ENCODE results near the gene EPN2. TPM values are rescaled to one million over a fixed set of nuclear protein-coding genes. Genes with fewer than 3 reads are reported as not detected.

The EPN2 gene
- total RNA-seq, 2 experiments from 2014 or later, result 10.2 to 11.5 TPM

DNA sequence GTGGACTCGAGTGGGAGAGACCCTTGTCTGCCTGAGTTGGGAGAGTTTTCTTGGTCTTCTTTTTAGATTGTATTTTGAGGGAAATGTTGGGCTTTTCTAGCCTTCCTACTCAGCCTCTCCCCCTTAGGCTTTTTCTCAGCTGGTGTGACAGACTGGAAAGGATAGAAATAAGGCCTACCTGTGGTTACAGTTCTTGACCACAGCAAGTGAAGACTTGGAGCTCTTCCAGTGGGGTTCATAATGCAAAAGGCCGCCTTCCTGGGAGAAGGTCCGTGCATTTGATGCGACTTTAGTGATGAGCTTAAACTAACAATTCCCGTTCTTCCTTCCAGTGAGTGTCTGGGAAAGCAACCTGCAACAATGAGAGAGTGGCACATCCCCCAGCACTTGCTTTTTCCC lies 68.6 kb downstream of the EPN2 start:
- POLR2A ChIA-PET, result interaction anchor here (0.5 to 0.6 kb wide), 2 partner anchors 12 to 16 kb away, joined by 4 to 10 read pairs; no protein-coding TSS in a partner anchor
- CTCF ChIA-PET, result interaction anchor here (0.8 to 1.5 kb wide), 6 partner anchors 17 to 151 kb away, joined by 3 to 5 read pairs (median 4); partner anchors contain the start of gene B9D1

DNA sequence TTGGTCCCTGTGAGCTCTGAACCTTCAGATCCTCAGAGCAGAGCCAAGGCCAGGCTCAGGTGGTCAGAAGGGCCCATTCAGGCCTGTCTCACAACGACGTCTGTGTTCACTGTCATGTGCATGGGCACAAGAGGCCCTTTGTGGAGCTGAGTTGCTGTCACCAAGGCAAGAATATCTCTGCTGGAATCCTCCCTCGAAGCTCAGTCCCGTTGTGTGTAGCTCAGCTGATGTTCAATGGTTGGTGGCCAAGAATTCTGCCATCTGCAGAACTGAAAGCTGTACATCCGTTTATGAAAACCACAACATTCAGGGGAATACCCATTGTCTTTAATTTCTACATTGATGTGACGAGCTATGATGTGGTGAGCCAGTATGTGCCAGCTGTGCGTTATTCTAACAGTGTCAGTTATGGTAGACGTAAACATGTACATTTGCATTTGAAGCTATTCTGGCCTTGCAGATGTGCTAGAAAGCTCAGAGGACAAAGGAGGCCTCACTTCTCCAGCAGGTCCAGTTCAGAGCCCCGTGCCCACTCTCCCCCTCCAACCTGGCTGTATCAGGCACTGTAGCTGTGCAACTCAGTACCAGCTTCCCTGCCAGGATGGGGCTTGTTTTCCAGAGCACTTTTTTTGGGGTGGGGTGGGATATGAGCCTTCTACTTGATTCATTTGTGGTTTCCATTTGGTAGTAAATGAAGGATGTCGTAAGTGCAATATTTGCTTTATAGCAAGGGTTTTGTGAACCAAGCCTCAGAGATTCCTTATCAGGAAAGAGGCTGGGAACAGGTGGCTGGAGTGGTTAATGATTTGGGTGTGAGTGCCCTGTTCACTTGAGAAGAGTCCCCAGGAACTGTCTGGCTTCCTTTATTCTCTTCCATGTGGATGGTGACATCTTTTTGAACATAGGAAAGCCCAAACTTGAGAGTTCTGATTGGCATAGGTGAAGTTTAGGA lies 69.3 kb downstream of the EPN2 start:
- POLR2A ChIA-PET, result interaction anchor here (0.6 kb wide), 1 partner anchor 16 kb away, joined by 10 read pairs; no protein-coding TSS in a partner anchor
- CTCF ChIA-PET, result interaction anchor here (0.5 to 1.5 kb wide), 7 partner anchors 16 to 150 kb away, joined by 3 to 5 read pairs (median 3); partner anchors contain the start of gene B9D1

DNA sequence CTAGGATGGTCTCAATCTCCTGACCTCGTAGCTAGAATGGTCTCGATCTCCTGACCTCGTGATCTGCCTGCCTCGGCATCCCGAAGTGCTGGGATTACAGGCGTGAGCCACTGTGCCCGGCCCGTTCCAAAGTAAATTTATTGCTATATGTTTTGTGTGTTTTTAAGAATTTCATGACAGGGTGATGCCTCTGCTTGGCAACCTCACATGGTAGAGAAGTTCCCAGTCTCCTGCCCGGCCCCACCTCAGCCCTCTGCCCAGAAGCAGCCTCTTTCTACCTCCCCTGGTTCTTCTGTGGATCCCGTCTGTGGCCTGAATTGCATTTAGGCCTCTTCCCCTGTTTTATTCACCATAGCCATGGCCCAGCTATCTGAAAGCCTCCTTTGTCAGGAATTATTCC lies 70.4 kb downstream of the EPN2 start:
- ChIA-PET CTCF (no interaction called here), POLR2A (no interaction called here)

DNA sequence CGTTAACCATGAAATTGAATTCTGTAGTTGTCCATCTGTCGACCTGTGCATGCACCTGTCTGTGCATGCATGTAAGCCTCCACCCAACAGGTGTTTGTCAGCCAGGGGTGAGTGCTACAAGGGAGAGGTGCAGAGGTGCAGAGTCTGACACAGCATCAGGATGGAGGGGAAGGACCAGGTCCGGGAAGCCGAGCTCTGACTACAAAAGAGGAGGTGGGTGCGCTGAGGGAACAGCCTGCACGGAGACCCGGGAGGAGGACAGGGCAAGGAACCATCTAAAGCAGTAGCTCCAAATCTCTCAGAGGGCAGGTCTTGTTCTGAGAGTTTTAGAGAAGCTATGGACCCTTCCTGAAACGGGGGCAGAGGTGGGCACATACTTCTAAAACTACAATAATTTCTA lies 71.2 kb downstream of the EPN2 start:
- CTCF ChIA-PET, result interaction anchor here (1.1 kb wide), 2 partner anchors 15 to 30 kb away, joined by 3 read pairs; no protein-coding TSS in a partner anchor
- POLR2A ChIA-PET, result no interaction called here

DNA sequence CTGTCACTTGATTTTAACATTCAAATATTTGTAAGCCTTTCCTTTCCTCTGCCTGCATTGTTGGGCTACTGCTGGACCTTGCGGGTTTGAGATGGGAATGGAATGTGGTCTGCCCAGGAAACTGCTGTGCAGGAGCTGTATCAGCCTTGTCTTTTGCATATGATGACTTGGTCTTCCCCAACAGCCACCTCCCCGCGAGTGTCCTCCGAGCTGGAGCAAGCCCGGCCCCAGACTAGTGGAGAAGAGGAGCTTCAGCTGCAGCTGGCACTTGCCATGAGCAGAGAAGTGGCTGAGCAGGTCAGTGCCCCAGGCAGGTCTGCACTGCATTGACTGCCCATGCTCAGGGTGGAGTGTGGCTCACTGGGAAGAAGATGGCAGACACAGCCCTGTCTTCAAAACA lies 72.5 kb downstream of the EPN2 start:
- CTCF ChIA-PET, result interaction anchor here (1.1 kb wide), 1 partner anchor 28 kb away, joined by 3 read pairs; no protein-coding TSS in a partner anchor
- POLR2A ChIA-PET, result no interaction called here

DNA sequence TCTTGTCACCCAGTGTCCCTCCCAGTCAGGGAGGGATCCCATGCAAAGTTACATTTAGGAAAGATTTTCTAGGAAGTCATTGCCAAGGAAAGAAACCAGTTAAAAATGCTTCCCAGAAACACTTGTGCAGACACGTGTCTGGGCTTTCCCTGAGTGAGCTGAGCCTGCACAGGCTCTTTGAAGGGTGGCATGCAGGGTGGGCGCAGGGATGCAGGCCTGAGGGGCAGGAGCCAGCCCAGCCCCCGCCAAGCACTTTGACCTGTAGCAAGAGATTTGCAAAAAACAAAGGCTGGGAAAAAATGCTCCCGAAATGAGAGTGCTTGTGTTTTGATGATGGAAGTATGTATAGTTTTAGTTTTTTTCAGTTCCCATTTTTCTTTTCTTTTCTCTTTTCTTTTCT lies 73.0 kb downstream of the EPN2 start:
- ChIA-PET CTCF (no interaction called here), POLR2A (no interaction called here)

DNA sequence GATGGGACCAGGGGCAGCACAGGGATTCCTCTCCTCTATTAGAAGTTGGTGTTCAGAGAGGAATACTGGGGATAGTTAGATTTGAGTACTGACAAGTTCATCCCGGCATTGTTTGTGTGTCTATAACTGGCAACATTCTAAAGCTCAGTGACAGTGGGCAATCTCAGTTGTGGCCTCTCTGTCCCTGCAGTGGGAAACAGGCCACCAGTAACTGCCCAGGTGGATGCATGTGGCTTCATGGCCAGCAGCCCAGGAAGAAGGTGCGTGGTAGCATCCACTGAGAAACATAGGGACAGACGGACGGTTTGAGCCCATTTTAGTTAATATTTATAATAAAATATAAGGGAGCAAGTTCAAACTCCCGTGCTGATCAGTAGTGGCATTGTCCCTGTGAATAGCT lies 73.8 kb downstream of the EPN2 start:
- POLR2A ChIA-PET, result no interaction called here
- CTCF ChIA-PET, result no interaction called here

DNA sequence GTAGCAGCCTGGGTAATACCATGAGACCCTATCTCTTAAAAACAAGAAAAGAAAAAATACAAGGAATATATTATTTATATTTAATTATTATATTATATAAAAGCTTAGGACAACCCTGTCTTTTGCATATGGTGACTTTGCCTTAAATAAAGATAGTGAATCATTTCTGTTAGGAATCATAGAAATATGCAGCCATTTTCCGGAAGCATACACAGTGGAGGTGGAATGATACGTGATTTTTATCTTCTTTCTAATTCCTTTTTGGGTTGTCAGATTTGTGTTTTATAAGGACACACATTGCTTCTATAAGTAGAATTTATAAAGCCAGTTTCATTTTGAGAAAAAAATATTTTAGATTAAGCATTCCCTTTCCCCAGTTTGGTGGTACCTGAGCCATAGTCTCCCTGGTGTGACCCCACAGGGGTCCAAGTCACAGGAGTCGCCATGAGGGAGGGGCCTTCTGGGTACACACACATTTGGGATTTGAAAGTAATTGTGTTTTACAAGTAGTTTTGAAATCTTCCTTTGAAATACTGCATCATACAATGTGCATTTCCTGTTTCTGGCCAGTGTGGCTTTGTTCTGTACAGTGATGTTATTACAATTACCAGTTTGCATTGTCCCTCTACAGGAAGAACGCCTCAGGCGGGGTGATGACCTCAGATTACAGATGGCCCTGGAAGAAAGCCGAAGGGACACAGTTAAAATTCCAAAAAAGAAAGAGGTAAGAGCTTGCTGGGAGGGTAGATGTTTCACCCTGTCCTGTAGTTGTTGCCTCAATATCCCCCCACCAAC lies 74.5 kb downstream of the EPN2 start:
- POLR2A ChIA-PET, result no interaction called here
- CTCF ChIA-PET, result no interaction called here

DNA sequence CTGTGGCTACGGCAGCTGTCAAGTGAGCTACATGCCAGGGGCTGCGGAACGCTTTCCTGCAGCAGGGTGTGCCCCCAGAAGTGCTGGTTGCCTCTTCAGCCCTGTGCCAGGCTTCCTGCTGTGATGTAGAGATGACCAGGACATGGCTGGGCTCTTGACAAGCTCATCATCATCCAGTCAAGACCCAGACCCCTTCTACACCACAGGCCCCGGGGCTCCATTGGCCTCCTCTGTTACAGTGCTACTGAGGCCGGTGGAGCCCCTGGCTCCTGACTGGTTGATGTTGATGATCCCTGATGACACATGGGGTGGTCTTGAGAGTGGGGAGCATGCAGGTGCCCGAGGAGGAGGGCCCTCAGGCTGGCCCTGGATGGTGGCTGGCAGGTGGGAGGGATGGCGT lies 75.2 kb downstream of the EPN2 start:
- POLR2A ChIA-PET, result no interaction called here
- CTCF ChIA-PET, result no interaction called here

DNA sequence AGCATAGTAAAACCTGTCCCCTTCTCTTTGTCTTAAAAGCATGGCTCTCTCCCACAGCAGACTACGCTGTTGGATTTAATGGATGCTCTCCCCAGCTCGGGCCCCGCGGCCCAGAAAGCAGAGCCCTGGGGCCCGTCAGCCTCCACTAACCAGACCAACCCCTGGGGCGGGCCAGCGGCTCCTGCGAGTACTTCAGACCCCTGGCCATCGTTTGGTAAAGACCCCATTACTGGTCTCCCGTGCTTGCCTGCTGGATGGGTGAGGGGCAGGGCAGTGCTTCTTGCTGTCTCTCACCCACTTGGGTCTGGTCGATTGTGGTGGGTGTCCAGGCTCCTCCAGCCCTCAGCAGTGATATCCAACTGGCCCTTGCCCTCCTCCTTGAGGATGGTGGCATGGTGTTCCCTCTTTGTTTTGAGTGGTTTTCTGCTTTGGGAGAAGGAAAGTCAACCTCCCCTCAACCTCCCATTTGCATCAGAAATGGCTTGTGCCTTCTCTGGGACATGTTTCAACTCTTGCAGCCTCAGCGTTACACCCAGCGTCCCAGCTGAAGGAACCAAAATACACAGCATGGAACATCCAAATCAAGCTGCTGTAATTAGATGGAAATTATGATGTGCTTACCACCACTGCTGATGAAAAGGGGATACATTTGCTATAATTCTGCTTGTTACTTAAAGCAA lies 76.0 kb downstream of the EPN2 start:
- CTCF ChIA-PET, result no interaction called here
- POLR2A ChIA-PET, result no interaction called here

DNA sequence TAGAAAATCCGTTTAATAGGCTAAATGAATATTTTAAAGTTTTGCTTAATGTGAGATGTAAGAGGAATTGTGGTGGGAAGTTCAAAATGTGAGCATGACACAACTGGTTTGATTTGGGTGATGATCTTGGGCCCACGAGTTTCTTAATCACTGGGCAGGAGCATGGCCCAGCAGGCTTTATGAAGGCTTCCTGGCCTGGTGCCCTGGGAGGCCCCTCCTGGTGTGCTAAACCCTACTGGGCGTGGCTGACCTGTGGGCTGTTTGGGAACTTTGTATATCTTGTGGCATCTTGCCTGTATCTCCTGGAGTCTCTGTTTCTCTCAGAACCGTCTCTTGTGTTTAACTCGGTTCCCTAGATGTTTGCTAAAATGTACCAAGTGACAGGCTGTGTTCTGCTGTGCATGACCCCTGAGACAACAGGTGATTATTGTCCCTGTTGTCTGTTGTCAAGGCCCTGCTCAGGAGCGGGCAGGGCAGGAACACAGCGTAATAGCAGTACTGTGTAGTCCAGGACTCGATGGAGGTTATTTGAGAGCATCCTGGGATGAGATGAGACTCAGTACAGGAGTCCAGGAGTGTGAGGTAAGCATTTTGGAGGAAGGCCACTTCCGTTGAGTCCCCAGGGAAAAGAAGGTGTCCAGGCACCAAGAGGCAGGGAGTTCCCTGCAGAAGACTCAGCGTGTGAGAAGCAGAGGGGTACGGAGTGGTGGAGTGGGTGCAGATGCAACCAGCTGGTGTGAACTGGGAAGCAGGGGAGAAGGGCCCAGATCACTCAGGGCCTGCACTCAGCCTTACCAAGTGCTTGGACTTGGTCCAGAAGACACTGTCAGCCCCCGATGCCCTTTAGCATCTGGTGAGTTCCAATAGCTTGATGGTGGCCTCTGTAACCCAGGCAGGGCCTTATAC lies 76.8 kb downstream of the EPN2 start:
- ChIA-PET CTCF (no interaction called here), POLR2A (no interaction called here)

DNA sequence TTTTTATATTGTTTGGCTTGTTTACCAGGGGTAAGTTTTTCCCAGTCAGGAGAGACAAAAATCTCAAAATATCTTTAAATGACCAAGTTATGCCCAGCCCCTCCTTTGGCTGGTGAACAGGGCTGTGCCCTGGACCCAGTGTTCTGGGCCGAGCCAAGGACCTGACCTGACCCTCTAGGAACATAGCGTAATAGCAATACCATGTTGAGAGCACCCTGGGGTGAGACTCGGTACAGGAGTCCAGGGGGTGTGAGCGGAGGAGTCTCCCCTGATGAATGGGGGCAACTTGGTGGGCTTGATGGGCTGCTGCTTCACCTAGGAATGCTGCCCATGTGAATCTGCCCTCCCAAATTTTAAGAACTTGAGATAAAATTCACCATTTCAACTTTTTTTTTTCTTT lies 77.9 kb downstream of the EPN2 start:
- ChIA-PET CTCF (no interaction called here), POLR2A (no interaction called here)

DNA sequence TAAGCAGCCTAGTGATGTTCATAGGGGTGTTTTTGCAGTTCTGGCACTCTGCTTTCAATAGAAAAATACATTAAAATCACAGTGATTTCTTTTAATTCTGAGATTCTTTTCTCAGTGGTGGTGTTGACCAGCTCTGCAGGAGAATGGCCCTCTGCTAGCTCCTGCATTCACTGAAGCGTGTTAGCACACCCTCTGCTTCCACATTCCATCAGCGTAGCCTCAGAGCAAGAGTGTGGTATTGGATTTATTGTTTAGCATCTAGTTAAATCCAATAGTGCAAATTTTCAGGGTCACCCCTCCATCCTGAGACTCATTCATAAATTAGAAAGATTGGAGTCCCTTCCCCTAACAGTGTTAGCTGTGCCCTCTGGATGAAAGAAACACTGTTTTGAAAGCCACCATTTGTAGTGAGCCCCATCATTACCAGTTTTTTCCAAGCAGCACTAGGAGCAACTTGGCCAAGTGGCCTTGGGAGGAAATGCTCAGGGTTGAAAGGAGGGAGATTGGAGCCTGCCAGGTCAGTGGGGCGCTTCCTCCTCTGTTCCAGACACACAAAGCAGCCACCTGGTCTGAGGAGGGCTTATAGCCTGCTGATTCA lies 79.7 kb downstream of the EPN2 start:
- ChIA-PET POLR2A (no interaction called here), CTCF (no interaction called here)

DNA sequence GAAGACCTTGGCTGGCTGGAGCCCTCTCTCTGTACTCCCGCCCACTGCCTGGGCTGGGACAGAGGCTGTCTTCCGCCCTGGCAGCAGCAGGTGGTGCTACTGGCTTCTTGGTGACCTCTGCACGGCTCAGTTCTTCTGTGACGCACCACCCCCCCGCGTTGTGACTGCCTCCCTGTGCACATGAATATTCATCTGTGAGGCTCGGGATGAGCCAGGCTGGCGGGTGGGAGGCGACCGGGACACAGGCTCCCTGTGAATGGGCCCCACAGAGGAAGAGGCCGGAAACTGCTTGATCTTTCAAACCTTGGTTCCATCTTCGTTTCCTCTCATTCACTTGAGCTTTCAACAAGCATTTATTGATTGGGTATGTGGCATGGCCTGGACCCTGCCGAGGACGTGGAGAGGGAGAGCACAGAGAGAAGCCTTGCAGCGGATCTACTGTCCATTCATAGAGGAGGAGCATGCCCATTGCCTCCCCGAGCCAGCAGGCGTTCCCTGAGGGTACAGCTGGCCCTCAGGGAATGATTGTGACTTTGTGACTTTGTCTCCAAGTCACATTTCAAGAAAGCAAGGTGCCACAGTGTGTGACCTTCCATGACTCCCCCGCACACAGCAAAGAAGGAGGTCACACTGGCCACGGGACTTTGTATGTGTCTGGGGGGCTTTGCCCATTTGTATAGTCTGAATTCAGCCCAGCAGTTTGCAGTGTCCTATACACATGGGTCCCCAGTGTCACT lies 80.4 kb downstream of the EPN2 start:
- ChIA-PET POLR2A (no interaction called here), CTCF (no interaction called here)

DNA sequence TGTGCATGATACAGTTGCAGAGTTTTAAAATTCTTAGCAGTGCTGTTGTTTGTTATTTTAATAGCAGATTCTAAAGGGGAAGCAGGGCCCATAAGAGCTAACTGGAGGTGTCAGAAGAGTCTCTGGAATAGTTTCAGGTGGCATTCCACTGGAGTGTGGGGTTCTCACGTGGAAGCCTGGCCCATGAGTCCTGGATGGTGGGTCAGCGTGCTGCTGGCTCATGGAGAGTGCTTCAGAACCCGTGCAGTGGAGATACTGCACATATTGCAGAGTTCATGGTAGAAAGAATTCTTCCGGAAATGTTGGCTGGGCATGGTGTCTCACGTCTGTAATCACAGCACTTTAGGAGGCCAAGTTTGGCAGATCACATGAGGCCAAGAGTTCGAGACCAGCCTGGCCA lies 81.4 kb downstream of the EPN2 start:
- CTCF ChIA-PET, result no interaction called here

DNA sequence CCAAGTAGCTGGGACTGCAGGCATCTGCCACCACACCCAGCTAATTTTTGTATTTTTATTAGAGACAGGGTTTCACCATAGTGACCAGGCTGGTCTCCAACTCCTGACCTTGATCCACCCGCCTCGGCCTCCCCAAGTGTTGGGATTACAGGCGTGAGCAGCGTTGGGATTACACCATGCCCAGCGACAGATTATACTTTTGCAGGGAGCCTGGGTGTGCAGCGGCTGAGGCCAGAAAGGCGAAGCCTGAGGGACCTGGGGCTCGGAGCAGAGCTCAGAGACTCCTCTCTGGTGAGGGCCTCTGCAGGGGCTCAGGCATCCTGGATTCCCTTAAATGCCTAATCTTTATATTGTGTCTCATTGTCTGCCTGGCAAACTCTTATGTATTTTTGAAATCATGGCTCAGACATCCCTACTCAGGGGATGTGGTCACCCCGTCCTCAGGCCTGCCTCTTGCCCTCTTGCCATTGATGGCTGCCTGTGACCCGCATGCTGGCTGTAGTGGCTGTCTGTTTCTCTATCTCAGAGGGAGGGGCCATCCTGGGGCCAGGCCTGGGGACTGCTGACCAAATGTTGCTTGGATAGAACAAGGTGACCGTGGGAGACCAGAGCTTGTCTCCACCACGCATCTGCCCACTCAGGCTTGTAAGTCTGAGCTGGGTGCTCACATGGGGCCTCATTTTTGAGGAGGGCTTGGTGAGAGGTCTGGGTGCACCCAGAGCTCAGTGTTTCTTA lies 82.8 kb downstream of the EPN2 start:
- POLR2A ChIA-PET, result no interaction called here
- CTCF ChIA-PET, result no interaction called here

More for the DNA sequence above, 81.4 kb downstream of the EPN2 start:
- POLR2A ChIA-PET, result no interaction called here

DNA sequence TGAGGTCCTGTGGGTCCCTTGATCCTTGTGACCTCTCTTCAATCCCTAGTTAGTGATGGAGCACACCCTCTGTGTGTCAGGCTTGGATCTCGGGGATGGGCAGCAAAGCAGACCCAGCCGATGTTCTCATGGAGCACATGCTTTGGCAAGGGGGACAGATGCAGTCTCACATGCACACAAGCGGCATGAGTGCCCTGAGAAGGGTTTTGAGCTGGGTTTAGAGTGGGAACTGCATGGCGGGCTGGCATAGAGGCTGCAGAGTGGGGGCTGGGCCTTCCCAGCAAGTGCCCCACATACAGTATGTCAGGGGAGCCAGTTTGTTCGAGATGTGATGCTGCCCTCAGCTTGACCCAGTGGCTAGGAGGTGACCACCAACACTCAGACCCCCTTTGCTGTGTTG lies 83.7 kb downstream of the EPN2 start:
- CTCF ChIA-PET, result no interaction called here
- POLR2A ChIA-PET, result no interaction called here

Measured in activated CD8-positive, alpha-beta memory T cell treated with anti-CD3 and anti-CD28 coated beads for 36 hours (primary cell).